ENCODE results near the gene TAF6.

Gene TAF6

DNA sequence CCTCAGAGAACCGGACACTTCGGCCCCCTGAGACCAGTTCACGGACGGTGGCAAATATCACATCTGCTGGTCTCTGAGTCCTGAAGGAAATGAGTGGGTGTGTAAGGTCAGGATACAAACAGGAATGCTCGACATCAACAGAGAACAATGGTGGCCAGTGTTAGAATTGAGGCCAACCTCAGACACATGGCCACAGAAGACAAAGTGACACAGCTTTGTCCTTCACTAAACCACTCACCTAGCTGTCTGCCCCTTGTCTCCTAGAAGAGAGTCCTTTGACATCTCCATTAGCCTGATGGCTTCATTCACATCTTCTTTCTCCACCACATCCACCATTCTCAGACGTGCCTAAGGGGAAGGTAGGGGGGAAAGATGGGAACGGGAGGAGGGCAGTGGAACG, 26.1 kb downstream of the TAF6 start:
- no peak for DNase-seq (ENCODE audit: low read depth)

GRCh38 chr7:100091411-100092181, 27.6 kb downstream of the TAF6 start:
- DNase-seq (ENCODE audit: low read depth), result no peak

- no peak for DNase-seq (ENCODE audit: low read depth)
Observed at GRCh38 chr7:100090527-100091410, 28.4 kb downstream of the TAF6 start.

- no peak for DNase-seq (ENCODE audit: low read depth)
Observed at GRCh38 chr7:100089458-100090196, 29.5 kb downstream of the TAF6 start.

DNA sequence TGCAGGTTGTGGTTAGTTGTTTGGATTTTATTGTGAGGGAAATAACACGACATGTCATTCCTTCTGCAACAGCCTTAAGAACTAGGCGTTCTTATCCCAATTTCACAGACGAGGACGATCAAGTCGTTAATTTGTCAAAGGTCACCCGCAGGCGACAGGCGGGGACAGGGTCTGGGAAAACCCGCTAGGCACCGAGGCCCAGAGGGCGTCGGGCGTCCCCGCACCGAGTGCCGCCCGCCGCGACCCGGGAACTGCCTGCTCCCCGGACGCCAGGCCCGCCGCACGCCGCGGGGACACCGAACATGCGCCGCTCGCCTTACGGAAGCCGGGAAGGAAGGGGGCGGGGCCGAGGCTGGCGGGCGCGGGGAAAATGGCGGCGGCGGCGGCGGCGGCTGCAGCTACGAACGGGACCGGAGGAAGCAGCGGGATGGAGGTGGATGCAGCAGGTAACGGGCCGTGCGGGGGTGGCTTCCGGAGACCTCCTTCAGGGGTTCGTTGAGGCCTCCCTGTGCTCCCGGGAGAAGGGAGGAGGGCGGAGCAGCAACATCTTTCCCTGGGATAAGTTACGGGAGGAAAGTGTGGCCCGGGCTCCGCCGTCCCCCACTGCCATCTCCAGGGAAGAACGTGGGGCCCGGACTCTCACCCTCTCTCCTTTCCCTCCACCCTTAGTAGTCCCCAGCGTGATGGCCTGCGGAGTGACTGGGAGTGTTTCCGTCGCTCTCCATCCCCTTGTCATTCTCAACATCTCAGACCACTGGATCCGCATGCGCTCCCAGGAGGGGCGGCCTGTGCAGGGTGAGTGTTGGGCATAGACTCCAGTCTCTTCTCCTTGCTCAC, 30.3 kb downstream of the TAF6 start, which contains the start of gene COPS6:
Gene COPS6 (plus strand): TSS at position 349 of the 837 bp plus-strand sequence. CDS start 22 bp downstream, at position 371.
- no peak for DNase-seq (ENCODE audit: low read depth)

DNA sequence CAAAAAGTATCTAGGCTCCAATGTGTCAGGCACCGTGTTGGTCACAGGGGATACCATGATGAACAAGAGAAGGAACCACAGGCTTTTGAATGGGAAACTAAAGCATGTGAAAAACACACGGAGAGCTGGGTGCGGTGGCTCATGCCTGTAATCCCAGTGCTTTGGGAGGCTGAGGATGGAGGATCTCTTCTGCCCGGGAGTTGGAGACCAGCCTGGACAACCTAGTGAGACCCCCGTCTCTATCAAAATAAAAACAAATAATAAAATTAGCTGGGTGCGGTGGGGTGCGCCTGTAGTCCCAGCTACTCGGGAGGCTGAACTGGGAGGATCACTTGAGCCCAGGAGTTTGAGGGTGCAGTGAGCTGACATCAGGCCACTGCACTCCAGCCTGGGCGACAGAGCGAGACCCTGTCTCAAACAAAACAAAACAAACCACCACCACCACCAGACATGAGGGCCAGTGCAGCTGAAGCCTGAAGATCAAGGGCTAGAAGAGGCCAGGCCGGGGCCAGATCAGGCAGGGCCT, 31.0 kb downstream of the TAF6 start:
- DNase-seq (ENCODE audit: low read depth), result no peak

DNA sequence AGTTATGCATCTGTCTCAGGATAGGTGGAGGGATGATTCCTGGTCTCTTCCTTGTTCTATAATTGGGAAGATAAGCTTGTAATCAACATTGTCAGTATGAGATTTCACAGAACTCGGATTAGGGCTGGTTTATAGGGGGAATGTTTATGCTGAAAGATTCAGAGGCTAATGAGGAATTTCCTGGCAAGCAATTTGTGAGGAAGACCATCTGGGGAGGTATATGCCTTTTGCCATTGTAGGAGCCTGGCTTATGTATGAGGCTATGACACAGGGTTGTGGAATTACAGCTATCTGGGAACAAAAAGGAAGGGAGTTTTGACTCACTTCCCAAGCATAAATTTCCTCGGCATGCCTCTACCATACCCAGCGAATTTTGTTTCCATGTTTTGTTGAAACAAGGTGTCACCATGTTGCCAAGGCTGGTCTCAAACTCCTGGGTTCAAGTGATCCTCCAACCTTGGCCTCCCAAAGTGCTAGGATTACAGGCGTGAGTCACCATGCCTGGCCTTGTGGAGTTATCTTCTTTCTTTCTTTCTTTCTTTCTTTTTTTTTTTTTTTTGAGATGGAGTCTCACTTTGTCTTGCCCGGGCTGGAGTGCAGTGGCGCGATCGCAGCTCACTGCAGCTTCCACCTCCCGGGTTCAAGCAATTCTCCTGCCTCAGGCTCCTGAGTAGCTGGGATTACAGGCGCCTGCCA, 32.0 kb downstream of the TAF6 start:
- DNase-seq (ENCODE audit: low read depth), result peak; percentile 95

DNA sequence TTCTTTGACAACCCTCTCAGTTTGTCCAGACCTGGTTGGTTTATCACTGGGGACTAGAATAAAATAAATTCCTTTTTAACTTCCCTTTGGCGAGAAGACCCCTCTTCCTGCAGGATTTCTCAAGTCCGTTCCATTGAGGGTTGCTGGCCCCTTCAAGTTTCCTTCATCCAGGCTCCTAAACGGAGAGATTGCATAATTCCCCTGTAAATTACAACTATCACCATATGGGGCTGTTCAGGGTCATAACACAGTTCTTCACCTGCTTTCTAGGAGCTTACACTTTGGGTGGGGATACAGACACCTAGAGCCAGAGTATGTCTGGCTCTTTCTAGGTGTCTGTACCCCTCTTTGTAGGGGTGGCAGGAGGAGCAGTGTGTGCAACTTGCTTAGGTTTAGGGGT, 33.6 kb downstream of the TAF6 start:
- DNase-seq (ENCODE audit: low read depth), result no peak

- no peak for DNase-seq (ENCODE audit: low read depth)
Observed at GRCh38 chr7:100082978-100083377, 36.2 kb downstream of the TAF6 start.

DNA sequence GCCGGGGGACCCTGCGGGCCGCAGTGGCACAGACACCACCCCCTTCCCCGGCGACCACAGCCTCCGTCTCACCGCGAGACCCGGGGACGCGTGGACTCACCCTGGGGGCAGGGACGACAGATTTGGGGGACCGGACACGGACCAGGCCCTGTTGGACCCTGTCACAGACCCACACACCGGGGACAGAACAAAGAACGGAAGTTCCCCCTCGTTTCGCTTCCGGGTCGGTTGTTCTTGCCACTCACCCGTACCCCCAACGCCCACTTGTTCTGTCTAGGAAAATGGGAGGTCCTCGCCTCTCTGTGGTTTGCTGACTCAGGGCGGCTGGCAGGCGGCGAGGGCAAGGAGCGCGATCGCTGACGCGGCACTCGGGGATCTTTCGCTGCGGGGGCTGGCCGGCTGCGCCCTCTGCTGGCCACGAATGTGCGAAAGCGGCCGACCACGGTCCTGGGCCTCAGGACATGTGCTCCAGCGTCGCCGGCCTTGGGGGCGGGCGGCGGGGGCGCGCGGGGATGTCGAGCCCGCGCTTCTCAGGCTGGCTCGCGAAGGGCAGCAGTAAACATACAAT, 37.5 kb downstream of the TAF6 start, which contains the start of gene ZNF3:
Gene ZNF3 (minus strand): TSS at position 189 of the 568 bp plus-strand sequence. CDS start 4,366 bp downstream, outside the sequence.
- DNase-seq (ENCODE audit: low read depth), result peak; percentile 98

DNA sequence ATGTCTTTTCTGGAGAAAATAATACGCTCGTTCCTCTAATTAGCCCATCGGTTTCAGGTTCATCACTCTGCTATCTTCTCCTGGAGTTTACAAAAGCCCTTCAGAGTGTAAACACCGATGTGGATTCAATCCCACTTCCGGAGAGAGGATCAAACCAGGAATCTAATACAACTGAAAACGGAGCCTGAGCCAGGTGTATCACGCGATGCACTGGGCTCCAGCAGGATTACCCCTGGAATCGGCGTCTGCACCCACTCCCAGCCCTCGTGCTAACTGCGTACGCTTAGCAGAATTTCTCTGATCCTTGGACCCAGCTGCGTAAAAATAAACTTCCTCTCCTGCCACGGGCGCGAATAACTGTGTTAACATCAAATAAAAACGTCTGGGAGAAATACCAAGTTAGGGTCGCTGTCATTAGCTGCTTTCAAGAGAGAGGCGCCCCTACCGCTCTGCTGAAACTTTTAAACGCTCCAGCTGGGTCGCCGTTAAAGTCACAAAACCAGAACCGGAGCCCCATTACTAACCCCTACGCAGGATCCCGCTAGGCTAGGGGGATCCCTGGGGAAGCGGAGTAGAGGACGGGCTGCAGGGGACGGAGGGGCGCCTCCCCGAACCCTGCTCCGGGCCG, 38.1 kb downstream of the TAF6 start:
- DNase-seq (ENCODE audit: low read depth), result no peak

DNA sequence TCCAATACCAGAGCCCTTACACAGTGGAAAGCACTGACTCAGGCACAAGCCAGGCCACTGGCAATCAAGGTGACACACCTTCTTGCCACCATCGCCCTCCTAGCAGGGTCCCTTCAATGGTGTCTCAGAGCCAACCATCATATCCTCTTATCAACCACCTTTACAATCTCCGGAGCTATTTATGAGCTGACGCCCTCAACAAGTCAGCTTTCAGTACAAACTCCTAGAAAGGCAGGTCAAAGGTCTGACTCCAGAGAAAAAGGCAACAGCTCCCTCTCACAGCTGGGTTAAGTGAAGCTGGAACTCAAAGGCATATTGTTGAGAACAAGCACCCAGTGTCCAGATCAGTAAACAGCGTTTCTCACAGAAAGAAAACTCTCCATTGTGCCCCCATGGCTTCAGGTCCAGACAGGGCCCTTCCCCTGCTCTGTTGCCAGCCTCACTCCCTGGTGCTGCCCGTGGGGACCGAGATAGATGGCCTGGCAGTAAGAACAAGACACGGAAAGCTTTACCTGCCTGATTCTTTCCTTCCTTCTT, 40.1 kb downstream of the TAF6 start:
- DNase-seq (ENCODE audit: low read depth), result no peak

DNA sequence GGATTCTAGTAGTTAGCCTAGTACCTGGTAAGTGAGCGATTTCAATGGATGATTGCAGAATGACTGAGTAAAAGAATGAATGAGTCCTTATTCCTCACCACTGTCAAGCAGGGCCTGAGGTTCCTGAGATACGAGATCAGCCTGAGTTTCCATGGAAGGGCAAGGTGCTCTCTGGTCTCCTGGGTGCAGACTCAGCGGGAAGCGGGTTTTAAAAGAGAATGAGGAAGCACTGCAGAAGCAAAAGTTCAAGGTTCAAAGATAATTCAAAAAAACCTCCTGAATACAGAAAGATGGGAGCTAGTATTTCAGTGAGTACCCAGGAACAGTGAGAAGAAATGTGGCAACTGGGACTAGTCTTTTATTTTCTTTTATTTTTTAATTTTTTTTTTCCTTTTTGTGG, 42.0 kb downstream of the TAF6 start:
- no peak for DNase-seq (ENCODE audit: low read depth)

GRCh38 chr7:100075418-100075817, 43.7 kb downstream of the TAF6 start:
- DNase-seq (ENCODE audit: low read depth), result no peak

GRCh38 chr7:100074841-100075240, 44.3 kb downstream of the TAF6 start:
- no peak for DNase-seq (ENCODE audit: low read depth)

DNA sequence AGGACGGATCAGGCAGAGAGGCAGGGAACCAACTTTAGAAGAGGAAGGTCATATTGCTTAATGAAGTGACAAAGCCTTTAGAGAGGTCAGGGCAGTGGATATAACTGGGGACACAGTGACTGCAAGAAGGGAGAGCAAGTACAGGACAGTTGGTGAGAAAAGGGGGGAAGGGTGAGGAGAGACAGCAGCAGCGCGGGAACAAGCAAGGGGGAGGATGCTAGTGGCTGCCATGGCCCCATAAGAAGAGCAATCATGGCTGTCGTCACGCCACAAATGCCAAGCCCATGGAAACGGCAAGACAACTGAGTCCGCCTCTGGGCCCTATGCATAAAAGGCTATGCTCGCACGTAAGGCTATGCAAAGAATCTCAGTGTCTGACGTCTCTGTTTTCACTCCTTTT, 46.7 kb downstream of the TAF6 start:
- no peak for DNase-seq (ENCODE audit: low read depth)

DNA sequence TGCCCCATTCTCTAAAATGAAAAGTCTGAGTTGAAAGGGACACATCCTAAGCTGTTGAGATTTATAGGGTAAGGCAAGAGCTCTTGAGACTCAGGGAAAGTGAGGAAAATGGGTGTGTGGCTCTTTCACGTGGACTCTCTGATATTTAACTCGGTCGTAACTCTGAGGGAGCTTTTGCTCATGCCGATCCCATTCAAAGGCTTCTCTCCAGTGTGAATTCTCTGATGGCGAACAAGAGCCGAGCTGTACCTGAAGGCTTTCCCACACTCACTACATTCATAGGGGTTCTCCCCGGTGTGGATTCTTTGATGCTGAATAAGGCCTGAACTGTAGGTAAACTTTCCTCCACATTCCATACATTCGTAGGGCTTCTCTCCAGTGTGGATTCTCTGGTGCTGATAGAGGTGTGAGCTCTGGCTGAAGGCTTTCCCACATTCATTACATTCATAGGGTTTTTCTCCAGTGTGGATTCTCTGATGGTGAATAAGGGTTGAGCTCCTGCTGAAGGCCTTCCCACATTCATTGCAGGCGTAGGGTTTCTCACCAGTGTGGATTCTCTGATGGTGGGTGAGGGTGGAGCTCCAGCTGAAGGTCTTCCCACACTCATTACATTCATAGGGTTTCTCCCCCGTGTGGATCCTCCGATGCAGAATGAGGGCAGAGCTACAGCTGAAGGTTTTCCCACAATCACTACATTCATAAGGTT, 48.0 kb downstream of the TAF6 start:
- no peak for DNase-seq (ENCODE audit: low read depth)

GRCh38 chr7:100069991-100070390, 49.2 kb downstream of the TAF6 start:
- DNase-seq (ENCODE audit: low read depth), result no peak

DNA sequence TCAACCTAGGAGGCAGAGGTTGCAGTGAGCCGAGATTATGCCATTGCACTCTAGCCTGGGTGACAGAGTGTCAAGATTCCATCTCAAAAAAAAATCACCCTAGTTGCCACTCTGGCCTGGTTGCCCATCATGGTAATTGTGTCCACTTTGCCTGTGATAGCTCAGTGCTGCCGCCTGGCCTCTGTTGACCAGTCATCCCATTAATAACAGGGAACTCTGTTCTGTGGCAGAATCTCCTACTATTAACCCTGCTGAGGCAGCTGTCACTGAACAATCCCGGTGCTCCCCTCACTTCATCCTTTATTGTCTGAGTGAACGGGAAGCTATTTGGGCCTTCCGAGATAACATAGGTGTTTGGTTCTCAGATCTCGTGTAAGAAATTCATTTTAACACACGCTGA, 52.2 kb downstream of the TAF6 start:
- no peak for DNase-seq (ENCODE audit: low read depth)
